Frontal cortex (tissue), 4 donors: Measurements from ENCODE around the gene APCDD1. TPM values are rescaled to one million over a fixed set of nuclear protein-coding genes. Genes with fewer than 3 reads are reported as not detected.
A peak's percentile ranks its signal among the peaks of the same experiment; 100 is the strongest.
"Not testable (repeated sequence)": the region's sequence is repeated elsewhere in the genome, so short reads cannot be mapped to it uniquely, and the experiment has no call there.

ENCODE experiments used
- DNase-seq, 2 donors: peaks; one replicate each; pipeline ENCODE4 v3.0.0; 2012; ENCODE audit warnings: low spot score in 2 of 2
- FAIRE-seq: peaks from 2 replicates; lab custom pipeline; 2012; peaks lifted over from hg19 to GRCh38; lab: Jason Lieb, UNC
- total RNA-seq: library from RNA; depleted of rRNA; stranded (reverse); fragments of >200 nt; gene quantifications from one replicate; pipeline ENCODE4 v1.2.3, GENCODE V29; 2014
- donor health status: control.
- donor health status: control.
- donor health status: control.

Gene APCDD1
- total RNA-seq, 1 donor from 2014 or later, result 10.6 TPM

GRCh38 chr18:10519999-10520935 lies 65.8 kb downstream of the APCDD1 start:
- no peak for FAIRE-seq
- peak; percentile 60 to 76 for DNase-seq

- DNase-seq (no peak), FAIRE-seq (no peak)
These were observed 67.1 kb downstream of the APCDD1 start for GRCh38 chr18:10521566-10521965.

- no peak for DNase-seq
- no peak for FAIRE-seq
These were observed 68.1 kb downstream of the APCDD1 start for GRCh38 chr18:10522574-10522973.

- DNase-seq (no peak), FAIRE-seq (no peak)
These were observed 69.1 kb downstream of the APCDD1 start for GRCh38 chr18:10523544-10523943.

- DNase-seq, result no peak
- FAIRE-seq, result no peak
These were observed 70.3 kb downstream of the APCDD1 start for GRCh38 chr18:10524507-10525370.

- no peak for DNase-seq
- no peak for FAIRE-seq
These were observed 70.9 kb downstream of the APCDD1 start for GRCh38 chr18:10525371-10525691.

GRCh38 chr18:10525697-10526560 lies 71.5 kb downstream of the APCDD1 start, which contains the start of gene NAPG:
TSS of gene NAPG (plus strand) at chr18:10526027. CDS start at chr18:10526103, 76 bp downstream.
- DNase-seq (peak; percentile 85 to 86), FAIRE-seq (no peak)

GRCh38 chr18:10526561-10526949 lies 72.1 kb downstream of the APCDD1 start:
- FAIRE-seq, result no peak
- peak in 1 of 2 donors; percentile 24 for DNase-seq

- FAIRE-seq, result no peak
- no peak for DNase-seq
These were observed 74.0 kb downstream of the APCDD1 start for GRCh38 chr18:10528439-10528838.

- no peak for DNase-seq
- FAIRE-seq, result no peak
These were observed 75.6 kb downstream of the APCDD1 start for GRCh38 chr18:10530002-10530401.

- FAIRE-seq (no peak), DNase-seq (no peak)
These were observed 76.4 kb downstream of the APCDD1 start for GRCh38 chr18:10530852-10531251.

GRCh38 chr18:10533111-10533510 lies 78.7 kb downstream of the APCDD1 start:
- FAIRE-seq, result no peak
- DNase-seq, result no peak

GRCh38 chr18:10536280-10536679 lies 81.8 kb downstream of the APCDD1 start:
- FAIRE-seq, result no peak
- no peak for DNase-seq

- FAIRE-seq (no peak), DNase-seq (no peak)
These were observed 83.3 kb downstream of the APCDD1 start for GRCh38 chr18:10537765-10538164.

GRCh38 chr18:10539124-10539523 lies 84.7 kb downstream of the APCDD1 start:
- not testable (repeated sequence) for FAIRE-seq, DNase-seq

Other genes with a start within 250 kb of the APCDD1 start
- gene NAPG, start 71.4 kb downstream of the APCDD1 start, total RNA-seq, result 107 TPM